Esophagus muscularis mucosa (tissue), 4 donors: ENCODE data around the gene USP24. TPM values are rescaled to one million over a fixed set of nuclear protein-coding genes. Genes with fewer than 3 reads are reported as not detected.
"Not testable (repeated sequence)": the region's sequence is repeated elsewhere in the genome, so short reads cannot be mapped to it uniquely, and the experiment has no call there.

Experiments
- DNase-seq: peaks from one replicate; pipeline ENCODE4 v3.0.0-alpha.2; 2017; ENCODE audit errors: extremely low spot score
- H3K27ac ChIP-seq, 4 donors: fragments of 200-600 bp; sonication (generic); replicated peaks in 1 of 4; 1 replicate in 3 of 4; 2 replicates in 1 of 4; pipeline ENCODE4 v1.5.1; 2016 to 2019; ENCODE audit warnings: mild to moderate bottlenecking in 1 of 4
- H3K27me3 ChIP-seq, 4 donors: fragments of 200-600 bp; sonication (generic); one replicate each; pipeline versions ENCODE4 v1.5.1 to v1.6.0; 2016 to 2019
- H3K36me3 ChIP-seq, 4 donors: fragments of 200-600 bp; sonication (generic); one replicate each; pipeline ENCODE4 v1.5.1; 2016 to 2019
- H3K4me1 ChIP-seq, 4 donors: fragments of 200-600 bp; sonication (generic); one replicate each; pipeline ENCODE4 v1.5.1; 2016 to 2019
- H3K4me3 ChIP-seq, 4 donors: fragments of 200-600 bp; sonication (generic); 1 replicate in 2 of 4; 2 replicates in 2 of 4; pipeline ENCODE4 v1.5.1; 2016 to 2019; ENCODE audit warnings: mild to moderate bottlenecking in 4 of 4, moderate library complexity in 1 of 4
- H3K9me3 ChIP-seq, 4 donors: fragments of 200-600 bp; sonication (generic); 1 replicate in 3 of 4; 2 replicates in 1 of 4; pipeline ENCODE4 v1.5.1; 2016 to 2019
- EP300 ChIP-seq: sonication (generic); formaldehyde crosslinking; IDR thresholded peaks from one replicate; pipeline ENCODE4 v1.6.1; 2017; ENCODE audit warnings: antibody characterized with exemption
- POLR2A ChIP-seq: fragments of 450-650 bp; IDR thresholded peaks from one replicate; pipeline ENCODE4 v1.6.1; 2017; ENCODE audit warnings: antibody characterized with exemption, moderate library complexity, mild to moderate bottlenecking, low read depth
- POLR2AphosphoS5 ChIP-seq, 2 donors: sonication (generic); formaldehyde crosslinking; IDR thresholded peaks; one replicate each; pipeline ENCODE4 v1.6.1; 2017; ENCODE audit warnings: antibody characterized with exemption in 2 of 2
- WGBS: methylation state at CpG from one replicate; pipeline ENCODE4 v1.1.5; 2018; 5-methylcytosine and 5-hydroxymethylcytosine counted together
- intact Hi-C: fragments of 100-400 bp; cut with DNase I; formaldehyde crosslinking; loops from one replicate; pipeline ENCODE4 v1.15.1; 2023
- small RNA-seq, 3 donors: library from RNA; depleted of rRNA; stranded (forward); fragments of <200 nt; gene quantifications; one replicate each; pipeline ENCODE3, GENCODE V24; 2016
- total RNA-seq, 4 donors: library from RNA; depleted of rRNA; stranded (reverse); fragments of >200 nt; gene quantifications; one replicate each; pipeline versions ENCODE4 v1.1.0 to v1.2.1, GENCODE V29; 2016
- TF ChIP-seq, protein P1 (sequence below), 3 experiments: fragments of 200-600 bp in 2 of 3; fragments of 450-650 bp in 1 of 3; sonication (generic) in 2 of 3; IDR thresholded peaks; one replicate each; pipeline ENCODE4 v1.5.1; 2017 to 2019; ENCODE audit warnings: antibody characterized with exemption in 3 of 3, mild to moderate bottlenecking in 2 of 3, moderate library complexity in 1 of 3

USP24 gene
- total RNA-seq, 4 donors from 2014 or later = 28.3 to 45.3 (median 37.7) TPM

DNA sequence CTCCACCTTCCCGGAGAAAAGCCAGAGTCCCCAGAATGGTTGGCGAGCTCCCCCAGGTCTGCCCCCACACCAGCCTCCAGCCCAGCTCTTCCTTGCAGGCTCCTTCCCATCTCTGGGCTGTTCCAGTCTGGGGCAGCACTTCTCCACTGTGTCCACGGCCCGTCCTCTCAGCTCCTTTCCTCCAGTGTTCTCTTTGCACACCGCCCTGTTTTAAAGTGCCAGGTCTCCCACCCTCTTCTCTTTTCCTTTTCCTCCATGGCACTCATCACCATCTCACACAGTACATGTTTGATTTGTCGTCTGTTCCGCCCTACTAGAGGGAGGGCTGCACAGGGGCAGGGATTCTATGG is 181.9 kb downstream of the USP24 start:
- Histone ChIP-seq H3K4me3 (no peak overlapping the region), H3K27me3 (peaks cover 0 to 27% (median 11%) of the 10 kb centered on the region in 4 donors), H3K27ac (no peak overlapping the region), H3K36me3 (no peaks in the 10 kb centered on the region), H3K4me1 (peaks cover 0 to 13% (median 7%) of the 10 kb centered on the region in 4 donors), H3K9me3 (no peaks in the 10 kb centered on the region)
- WGBS = 83% methylated on average over 7 of the region's 7 CpGs
- DNase-seq = no peak
- TF ChIP-seq POLR2A (no peak), POLR2AphosphoS5 (IDR thresholded peaks at IDR 0.05) (no peak)
- intact Hi-C loops = no loop called here

DNA sequence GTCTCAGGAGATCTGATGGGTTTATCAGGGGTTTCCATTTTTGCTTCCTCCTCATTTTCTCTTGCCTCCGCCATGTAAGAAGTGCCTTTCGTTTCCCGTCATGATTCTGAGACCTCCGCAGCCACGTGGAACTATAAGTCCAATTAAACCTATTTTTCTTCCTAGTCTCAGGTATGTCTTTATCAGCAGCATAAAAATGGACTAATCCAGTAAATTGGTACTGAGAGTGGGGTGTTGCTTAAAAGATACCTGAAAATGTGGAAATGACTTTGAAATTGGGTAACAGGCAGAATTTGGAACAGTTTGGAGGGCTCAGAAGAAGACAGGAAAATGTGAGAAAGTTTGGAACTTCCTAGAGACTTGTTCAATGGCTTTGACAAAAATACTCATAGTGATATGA is 184.1 kb downstream of the USP24 start:
- Histone ChIP-seq H3K27me3 (peaks cover 0 to 13% (median 6%) of the 10 kb centered on the region in 4 donors), H3K4me1 (peaks cover 0 to 13% (median 7%) of the 10 kb centered on the region in 4 donors)
- DNase-seq, H3K27ac ChIP-seq, intact Hi-C loops, H3K4me3 ChIP-seq, H3K9me3 ChIP-seq, H3K36me3 ChIP-seq: not testable (repeated sequence)
- WGBS = 92% methylated on average over 5 of the region's 5 CpGs

DNA sequence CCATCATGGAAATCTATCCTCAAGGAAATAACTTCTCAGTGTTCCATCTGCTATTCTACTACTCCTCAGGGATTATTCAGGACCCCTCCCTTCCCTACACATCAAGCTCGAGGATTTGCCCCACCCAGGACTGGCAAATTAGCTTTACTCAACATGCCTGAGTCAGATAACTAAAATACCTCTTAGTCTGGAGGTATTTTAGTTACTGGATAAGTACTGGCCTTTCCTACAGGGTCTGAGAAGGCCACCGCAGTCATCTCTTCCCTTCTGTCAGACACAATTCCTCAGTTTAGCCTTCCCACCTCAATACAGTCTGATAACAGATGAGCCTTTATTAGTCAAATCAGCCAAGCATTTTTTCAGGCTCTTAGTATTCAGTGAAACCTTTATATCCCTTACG is 188.5 kb downstream of the USP24 start:
- peaks cover 0 to 12% (median 0%) of the 10 kb centered on the region in 4 donors for H3K27me3 ChIP-seq
- H3K9me3 ChIP-seq, H3K36me3 ChIP-seq, H3K27ac ChIP-seq, H3K4me3 ChIP-seq, H3K4me1 ChIP-seq, DNase-seq, intact Hi-C loops: not testable (repeated sequence)
- WGBS = 77% methylated on average over 3 of the region's 3 CpGs

DNA sequence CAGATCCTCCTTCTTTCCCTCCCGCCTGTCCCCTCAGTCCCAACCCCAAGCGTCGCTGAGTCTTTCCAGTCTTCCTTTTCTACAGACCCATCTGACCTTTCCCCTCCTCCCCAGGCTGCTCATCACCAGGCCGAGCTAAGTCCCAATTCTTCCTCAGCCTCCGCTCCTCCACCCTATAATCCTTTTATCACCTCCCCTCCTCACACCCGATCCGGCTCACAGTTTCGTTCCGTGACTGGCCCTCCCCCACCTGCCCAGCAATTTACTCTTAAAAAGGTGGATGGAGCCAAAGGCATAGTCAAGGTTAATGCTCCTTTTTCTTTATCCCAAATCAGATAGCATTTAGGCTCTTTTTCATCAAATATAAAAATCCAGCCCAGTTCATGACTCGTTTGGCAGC is 191.0 kb downstream of the USP24 start:
- H3K9me3 ChIP-seq, H3K27ac ChIP-seq, H3K4me1 ChIP-seq, intact Hi-C loops, DNase-seq, H3K36me3 ChIP-seq, H3K4me3 ChIP-seq: not testable (repeated sequence)
- WGBS = 87% methylated on average over 10 of the region's 10 CpGs
- peaks cover 0 to 13% (median 0%) of the 10 kb centered on the region in 4 donors for H3K27me3 ChIP-seq

DNA sequence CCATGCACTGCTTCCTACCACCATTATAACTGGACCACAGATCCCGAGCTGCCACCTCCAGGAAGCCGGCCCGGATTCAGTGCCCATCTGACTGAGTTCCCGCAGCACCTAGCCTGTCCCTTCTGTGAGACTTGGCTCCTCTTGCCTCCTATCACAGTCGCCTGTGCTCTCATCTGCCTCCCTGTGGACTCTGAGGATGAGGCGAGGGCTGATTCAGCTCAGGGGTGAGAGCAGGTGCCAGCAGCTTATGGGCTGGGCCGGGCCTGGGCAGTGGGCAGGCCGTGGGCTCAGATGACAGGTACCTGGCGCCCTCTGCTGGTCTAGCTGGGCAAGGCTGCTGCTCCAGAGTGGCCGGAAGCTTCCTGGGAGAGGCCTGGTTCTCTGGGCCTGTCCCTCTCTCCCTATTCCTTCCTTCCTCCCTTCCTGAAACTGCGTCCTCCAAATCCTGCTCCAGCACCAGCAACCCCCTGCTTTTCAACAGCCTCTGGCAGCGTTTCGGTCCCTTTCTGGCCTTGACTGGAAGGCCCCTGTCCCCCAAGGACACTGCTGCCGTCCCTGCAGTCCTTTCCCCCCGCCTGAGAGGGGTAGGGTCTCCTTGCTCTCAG is 193.1 kb downstream of the USP24 start:
- no peak for DNase-seq
- intact Hi-C loops = no loop called here
- no peaks in the 10 kb centered on the region for H3K36me3 ChIP-seq
- H3K27me3 ChIP-seq = peaks cover 0 to 23% (median 0%) of the 10 kb centered on the region in 4 donors
- peaks cover 0 to 5% (median 0%) of the 10 kb centered on the region in 4 donors for H3K4me1 ChIP-seq
- no peaks in the 10 kb centered on the region for H3K9me3 ChIP-seq
- H3K4me3 ChIP-seq = no peak overlapping the region
- WGBS = 65% methylated on average over 10 of the region's 15 CpGs
- TF ChIP-seq, protein P1, sequence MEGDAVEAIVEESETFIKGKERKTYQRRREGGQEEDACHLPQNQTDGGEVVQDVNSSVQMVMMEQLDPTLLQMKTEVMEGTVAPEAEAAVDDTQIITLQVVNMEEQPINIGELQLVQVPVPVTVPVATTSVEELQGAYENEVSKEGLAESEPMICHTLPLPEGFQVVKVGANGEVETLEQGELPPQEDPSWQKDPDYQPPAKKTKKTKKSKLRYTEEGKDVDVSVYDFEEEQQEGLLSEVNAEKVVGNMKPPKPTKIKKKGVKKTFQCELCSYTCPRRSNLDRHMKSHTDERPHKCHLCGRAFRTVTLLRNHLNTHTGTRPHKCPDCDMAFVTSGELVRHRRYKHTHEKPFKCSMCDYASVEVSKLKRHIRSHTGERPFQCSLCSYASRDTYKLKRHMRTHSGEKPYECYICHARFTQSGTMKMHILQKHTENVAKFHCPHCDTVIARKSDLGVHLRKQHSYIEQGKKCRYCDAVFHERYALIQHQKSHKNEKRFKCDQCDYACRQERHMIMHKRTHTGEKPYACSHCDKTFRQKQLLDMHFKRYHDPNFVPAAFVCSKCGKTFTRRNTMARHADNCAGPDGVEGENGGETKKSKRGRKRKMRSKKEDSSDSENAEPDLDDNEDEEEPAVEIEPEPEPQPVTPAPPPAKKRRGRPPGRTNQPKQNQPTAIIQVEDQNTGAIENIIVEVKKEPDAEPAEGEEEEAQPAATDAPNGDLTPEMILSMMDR (IDR thresholded peaks at IDR 0.05) = peak; percentile 65 to 85 (median 73)
- no peak for TF ChIP-seq POLR2AphosphoS5 (IDR thresholded peaks at IDR 0.05)
- no peak overlapping the region for H3K27ac ChIP-seq

DNA sequence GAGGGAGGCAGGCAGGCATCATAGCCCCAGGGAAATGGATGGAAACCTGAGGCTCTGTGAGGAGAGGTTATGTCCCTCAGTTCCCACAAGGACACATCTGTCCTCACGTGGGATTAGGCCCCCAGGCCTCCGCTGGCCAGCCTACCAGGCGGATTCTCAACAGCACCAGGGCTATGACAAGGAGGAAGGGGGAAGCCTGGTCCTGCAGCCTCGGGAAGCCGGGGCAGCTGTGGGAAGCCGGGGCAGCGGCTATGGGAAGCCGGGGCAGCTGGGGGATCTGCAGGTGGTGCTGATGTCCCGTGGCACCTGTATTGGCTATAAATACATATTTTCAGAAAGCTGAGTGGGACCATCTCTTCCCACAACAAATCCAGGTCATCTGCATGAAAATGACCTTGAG is 196.8 kb downstream of the USP24 start:
- 91% methylated on average over 8 of the region's 9 CpGs for WGBS
- Histone ChIP-seq H3K27ac (no peak overlapping the region), H3K27me3 (peaks cover 0 to 51% (median 0%) of the 10 kb centered on the region in 4 donors), H3K36me3 (no peaks in the 10 kb centered on the region), H3K9me3 (no peaks in the 10 kb centered on the region), H3K4me3 (no peak overlapping the region), H3K4me1 (peaks cover 0 to 5% (median 0%) of the 10 kb centered on the region in 4 donors)
- intact Hi-C loops = no loop called here
- no peak for TF ChIP-seq POLR2A
- TF ChIP-seq, protein P1 (IDR thresholded peaks at IDR 0.05) = no peak
- TF ChIP-seq POLR2AphosphoS5 (IDR thresholded peaks at IDR 0.05) = no peak
- TF ChIP-seq EP300 = no peak
- no peak for DNase-seq

Small RNAs within 50 kb of the gene (small RNA-seq; reads per million reads assigned to genes)
- 0 reads per million in 3 donors for gene MIR4422

Other genes starting within 250 kb of the USP24 start
- 1 to 10 TPM in 1 of 4 donors, under 1 TPM in 2, not detected in 1; 0.66 to 2.5 (median 0.84) TPM for gene TMEM61, start 234.7 kb downstream of the USP24 start, total RNA-seq
- gene BSND, start 216.4 kb downstream of the USP24 start, total RNA-seq = not detected
- gene PCSK9, start 175.8 kb downstream of the USP24 start, total RNA-seq = under 1 TPM in 2 of 4 donors, not detected in 2; 0.17 to 0.29 TPM